ENCODE data around the gene WDFY4. TPM values are rescaled to one million over a fixed set of nuclear protein-coding genes. Genes with fewer than 3 reads are reported as not detected.

The WDFY4 gene
- total and polyA plus RNA-seq, 2 donors (not counting 3 experiments of a cell fraction or from before 2014, with no cell fraction given) = 10.1 to 10.2 TPM

DNA sequence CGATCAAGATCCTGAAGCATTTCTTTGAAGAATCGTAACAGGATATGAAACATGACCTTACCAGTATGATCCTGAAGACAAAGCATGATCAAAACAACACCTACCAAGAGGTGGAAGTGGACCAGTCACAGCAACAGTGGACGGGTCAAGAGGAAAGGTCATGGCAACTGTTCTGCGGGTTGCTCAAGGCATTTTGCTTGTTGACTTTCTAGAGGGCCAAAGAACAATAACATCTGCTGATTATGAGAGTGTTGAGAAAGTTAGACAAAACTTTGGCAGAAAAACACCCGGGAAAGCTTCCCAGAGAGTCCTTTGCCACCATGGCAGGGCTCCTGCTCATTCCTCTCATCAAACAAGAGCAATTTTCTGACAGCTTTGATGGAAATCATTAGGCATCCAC is 320.6 kb downstream of the WDFY4 start:
- CTCF ChIA-PET = no interaction called here
- POLR2A ChIA-PET = no interaction called here
- FAIRE-seq = no peak

GRCh38 chr10:49007129-49007528 is 322.5 kb downstream of the WDFY4 start:
- H3K4me2 ChIP-seq (ENCODE audit: insufficient read depth, low read length) = no peak overlapping the region
- no peak for FAIRE-seq
- no peak overlapping the region for H3K9ac ChIP-seq (replicated peaks; ENCODE audit: extremely low read depth, insufficient read depth, low read length)
- intact Hi-C loops (cut with micrococcal nuclease) = no loop called here
- H3K9me1 ChIP-seq (replicated peaks; ENCODE audit: control insufficient read depth, extremely low read depth, insufficient read depth, low read length) = no peaks in the 10 kb centered on the region
- ChIA-PET POLR2A (no interaction called here), CTCF (interaction anchor here (1.0 kb wide), 1 partner anchor 25 kb away, joined by 3 read pairs; no protein-coding TSS in a partner anchor)
- no TSS peak for BruUV-seq (replicated peaks)
- no peak overlapping the region for H2AFZ ChIP-seq (ENCODE audit: low read depth, low read length)
- no peaks in the 10 kb centered on the region for H3K4me1 ChIP-seq (ENCODE audit: control insufficient read depth, extremely low read depth, insufficient read depth, low read length)
- no peak for DNase-seq (ENCODE audit: low read depth, low spot score)
- H3K27me3 ChIP-seq (ENCODE audit: control insufficient read depth in 2 of 2, insufficient read depth in 2 of 2, low read length in 2 of 2) = no peaks in the 10 kb centered on the region
- H3K27ac ChIP-seq (ENCODE audit: insufficient read depth, low read depth, low read length) = no peak overlapping the region
- TF ChIP-seq EZH2 (IDR thresholded peaks at IDR 0.05; ENCODE audit: borderline replicate concordance, low read depth, low read length, severe bottlenecking) (no peak), FOS (IDR thresholded peaks at IDR 0.05; ENCODE audit: borderline replicate concordance, insufficient read depth, low read length) (no peak), POLR2A (IDR thresholded peaks at IDR 0.05; ENCODE audit: low read depth, low read length) (no peak), POLR2AphosphoS5 (IDR thresholded peaks at IDR 0.05; ENCODE audit: insufficient read depth, low read depth, low read length) (no peak), JUN (IDR thresholded peaks at IDR 0.05; ENCODE audit: borderline replicate concordance, insufficient read depth, insufficient read length, low read depth) (no peak), GATA2 (IDR thresholded peaks at IDR 0.05; ENCODE audit: insufficient read depth, insufficient read length, low read depth, low read length) (no peak), MAX (IDR thresholded peaks at IDR 0.05; ENCODE audit: insufficient read depth, insufficient read length) (no peak), CTCF (IDR thresholded peaks at IDR 0.05; ENCODE audit: extremely low read depth in 1 of 2, insufficient read depth in 1 of 2, low read depth in 1 of 2, low read length in 2 of 2) (no peak), MYC (IDR thresholded peaks at IDR 0.05; ENCODE audit: low read depth, low read length) (no peak)
- no peaks in the 10 kb centered on the region for H3K9me3 ChIP-seq (replicated peaks; ENCODE audit: control insufficient read depth, insufficient read depth, low read length)
- no peaks in the 10 kb centered on the region for H3K36me3 ChIP-seq (ENCODE audit: control insufficient read depth in 2 of 2, extremely low read depth in 1 of 2, insufficient read depth in 2 of 2, low read length in 2 of 2)
- H3K4me3 ChIP-seq (replicated peaks in 1 of 3; ENCODE audit: insufficient read depth in 1 of 3, low read depth in 1 of 3, low read length in 3 of 3) = no peak overlapping the region
- no peaks in the 10 kb centered on the region for H4K20me1 ChIP-seq (replicated peaks; ENCODE audit: control insufficient read depth, extremely low read depth, insufficient read depth, low read length)
- dilution Hi-C loops (cut with MboI; ENCODE audit: extremely low pct_ligation_motif_present, low sequenced_read_pairs) = no loop called here
- H3K79me2 ChIP-seq (ENCODE audit: control insufficient read depth, insufficient read depth, low read length) = no peaks in the 10 kb centered on the region

More for the DNA sequence above, 320.6 kb downstream of the WDFY4 start:
- Histone ChIP-seq H3K9ac (replicated peaks; ENCODE audit: extremely low read depth, insufficient read depth, low read length) (no peak overlapping the region), H4K20me1 (replicated peaks; ENCODE audit: control insufficient read depth, extremely low read depth, insufficient read depth, low read length) (no peaks in the 10 kb centered on the region), H3K27me3 (ENCODE audit: control insufficient read depth in 2 of 2, insufficient read depth in 2 of 2, low read length in 2 of 2) (no peaks in the 10 kb centered on the region), H3K4me2 (ENCODE audit: insufficient read depth, low read length) (no peak overlapping the region), H3K4me3 (replicated peaks in 1 of 3; ENCODE audit: insufficient read depth in 1 of 3, low read depth in 1 of 3, low read length in 3 of 3) (no peak overlapping the region), H3K9me3 (replicated peaks; ENCODE audit: control insufficient read depth, insufficient read depth, low read length) (no peaks in the 10 kb centered on the region), H3K27ac (ENCODE audit: insufficient read depth, low read depth, low read length) (no peak overlapping the region), H3K9me1 (replicated peaks; ENCODE audit: control insufficient read depth, extremely low read depth, insufficient read depth, low read length) (no peaks in the 10 kb centered on the region), H3K4me1 (ENCODE audit: control insufficient read depth, extremely low read depth, insufficient read depth, low read length) (no peaks in the 10 kb centered on the region), H3K36me3 (ENCODE audit: control insufficient read depth in 2 of 2, extremely low read depth in 1 of 2, insufficient read depth in 2 of 2, low read length in 2 of 2) (no peaks in the 10 kb centered on the region), H2AFZ (ENCODE audit: low read depth, low read length) (no peak overlapping the region), H3K79me2 (ENCODE audit: control insufficient read depth, insufficient read depth, low read length) (no peaks in the 10 kb centered on the region)
- BruUV-seq (replicated peaks) = no TSS peak
- no peak for DNase-seq (ENCODE audit: low read depth, low spot score)
- intact Hi-C loops (cut with micrococcal nuclease) (no loop called here), dilution Hi-C loops (cut with MboI; ENCODE audit: extremely low pct_ligation_motif_present, low sequenced_read_pairs) (no loop called here)
- TF ChIP-seq MYC (IDR thresholded peaks at IDR 0.05; ENCODE audit: low read depth, low read length) (no peak), EZH2 (IDR thresholded peaks at IDR 0.05; ENCODE audit: borderline replicate concordance, low read depth, low read length, severe bottlenecking) (no peak), GATA2 (IDR thresholded peaks at IDR 0.05; ENCODE audit: insufficient read depth, insufficient read length, low read depth, low read length) (no peak), POLR2A (IDR thresholded peaks at IDR 0.05; ENCODE audit: low read depth, low read length) (no peak)
